Stimulated activated CD4-positive, alpha-beta T cell treated with anti-CD3 and anti-CD28 coated beads, Interleukin-12 subunit alpha, Interleukin-12 subunit beta, amount 100 ng/mL, for 48 hours (primary cell): Measurements from ENCODE around the gene MYO15B.
"Not testable (repeated sequence)": the region's sequence is repeated elsewhere in the genome, so short reads cannot be mapped to it uniquely, and the experiment has no call there.

Experiments used
- DNase-seq, 3 donors: peaks; one replicate each; pipeline ENCODE4 v3.0.0-alpha.2; 2020; ENCODE audit warnings: low read depth in 2 of 3, low spot score in 1 of 3

Gene MYO15B

GRCh38 chr17:75637143-75637538, 49.5 kb downstream of the MYO15B start:
- DNase-seq, result no peak

- DNase-seq, result no peak
Measured at GRCh38 chr17:75637551-75637950, 50.0 kb downstream of the MYO15B start.

DNA sequence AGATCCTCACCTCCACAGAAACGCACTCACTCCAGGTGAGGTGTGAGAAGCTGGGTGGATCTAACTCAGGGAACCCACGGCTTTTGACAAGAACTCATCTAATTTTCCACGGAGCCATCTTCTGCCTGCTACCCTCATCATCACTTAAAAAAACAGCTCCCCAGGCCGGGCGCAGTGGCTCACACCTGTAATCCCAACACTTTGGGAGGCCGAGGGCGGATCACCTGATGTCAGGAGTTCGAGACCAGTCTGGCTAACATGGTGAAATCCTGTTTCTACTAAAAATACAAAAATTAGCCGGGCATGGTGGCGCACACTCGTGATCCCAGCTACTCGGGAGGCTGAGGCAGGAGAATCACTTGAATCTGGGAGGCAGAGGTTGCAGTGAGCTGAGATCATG, 50.4 kb downstream of the MYO15B start:
- not testable (repeated sequence) for DNase-seq

- no peak for DNase-seq
Measured at GRCh38 chr17:75638893-75639292, 51.3 kb downstream of the MYO15B start.

DNA sequence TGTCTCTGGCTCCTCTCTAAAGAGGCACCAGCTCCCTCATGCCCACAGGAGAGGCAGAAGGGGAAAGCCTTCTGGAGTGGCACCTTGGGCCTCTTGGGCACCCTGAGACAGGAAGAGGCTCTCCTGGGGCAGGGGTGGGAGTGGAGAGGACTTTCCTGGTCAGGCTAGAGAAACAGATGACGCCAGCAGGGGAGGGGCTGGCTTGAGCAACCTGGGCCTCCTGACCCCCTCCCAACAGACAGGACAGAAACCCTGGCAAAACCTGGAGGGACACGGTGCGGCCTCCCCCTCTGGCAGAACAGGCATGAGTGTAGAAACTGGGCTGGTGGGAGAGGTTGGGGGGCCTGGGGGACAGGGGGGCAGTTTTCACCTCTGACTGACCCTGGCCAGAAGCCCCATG, 51.7 kb downstream of the MYO15B start:
- DNase-seq, result no peak

DNA sequence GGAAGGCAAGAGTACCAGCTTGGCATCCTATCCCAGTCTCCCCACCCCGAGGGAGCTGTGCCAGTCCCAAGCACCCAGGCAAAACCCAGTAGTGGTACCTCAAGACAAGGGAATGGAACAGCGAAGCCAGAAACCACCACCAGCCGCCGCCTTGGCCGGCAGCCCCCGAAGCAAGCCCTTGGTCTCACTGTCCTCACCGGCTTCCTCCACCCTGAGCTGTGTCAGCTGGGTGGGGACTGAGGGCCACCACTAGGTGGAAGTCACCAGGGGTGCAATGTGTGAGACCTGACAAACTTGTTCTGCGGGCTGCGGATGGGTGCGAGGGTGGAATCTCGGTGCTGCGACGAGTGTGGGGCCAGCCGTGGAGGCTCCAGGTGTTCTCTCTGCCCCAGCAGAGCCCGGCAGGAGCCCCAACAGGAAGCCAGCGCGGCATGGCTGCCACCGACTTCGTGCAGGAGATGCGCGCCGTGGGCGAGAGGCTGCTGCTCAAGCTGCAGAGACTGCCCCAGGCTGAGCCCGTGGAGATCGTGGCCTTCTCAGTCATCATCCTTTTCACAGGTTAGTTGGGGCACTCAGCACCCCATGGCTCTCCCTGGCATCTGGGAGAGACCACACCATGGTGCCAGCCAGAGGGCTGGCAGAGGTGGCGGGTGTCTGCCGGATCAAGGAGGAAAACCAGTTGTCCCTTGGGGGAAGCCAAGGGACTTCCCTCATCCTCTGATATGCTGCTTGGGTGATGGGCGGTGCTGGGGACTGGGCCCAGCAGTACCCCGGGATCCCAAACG, 52.4 kb downstream of the MYO15B start:
- DNase-seq, result no peak

DNA sequence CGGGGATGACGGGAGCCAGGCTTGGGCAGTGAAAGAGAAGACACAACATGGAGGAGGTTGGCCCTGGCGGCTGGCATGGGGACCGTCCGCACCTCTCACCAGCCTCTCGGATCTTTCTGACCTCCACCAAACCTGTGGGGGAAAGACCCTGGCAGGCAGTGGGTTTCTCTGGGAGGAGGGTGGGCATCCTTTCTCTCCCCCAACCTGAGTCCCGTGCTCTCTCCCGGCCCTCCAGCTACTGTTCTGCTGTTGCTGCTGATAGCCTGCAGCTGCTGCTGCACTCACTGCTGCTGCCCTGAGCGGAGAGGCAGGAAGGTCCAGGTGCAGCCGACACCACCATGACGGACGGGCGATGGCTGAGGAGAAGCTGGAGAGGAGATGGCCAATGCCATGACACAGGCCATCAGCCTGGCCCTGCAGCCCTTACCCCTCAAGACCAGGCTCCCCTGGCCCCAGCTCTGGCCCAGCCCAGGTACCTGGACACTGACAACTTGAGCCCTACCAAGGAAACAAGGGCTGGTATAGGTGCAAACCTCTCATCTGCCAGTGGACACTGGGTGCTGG, 53.0 kb downstream of the MYO15B start:
- no peak for DNase-seq

GRCh38 chr17:75641343-75641742, 53.7 kb downstream of the MYO15B start:
- no peak for DNase-seq

DNA sequence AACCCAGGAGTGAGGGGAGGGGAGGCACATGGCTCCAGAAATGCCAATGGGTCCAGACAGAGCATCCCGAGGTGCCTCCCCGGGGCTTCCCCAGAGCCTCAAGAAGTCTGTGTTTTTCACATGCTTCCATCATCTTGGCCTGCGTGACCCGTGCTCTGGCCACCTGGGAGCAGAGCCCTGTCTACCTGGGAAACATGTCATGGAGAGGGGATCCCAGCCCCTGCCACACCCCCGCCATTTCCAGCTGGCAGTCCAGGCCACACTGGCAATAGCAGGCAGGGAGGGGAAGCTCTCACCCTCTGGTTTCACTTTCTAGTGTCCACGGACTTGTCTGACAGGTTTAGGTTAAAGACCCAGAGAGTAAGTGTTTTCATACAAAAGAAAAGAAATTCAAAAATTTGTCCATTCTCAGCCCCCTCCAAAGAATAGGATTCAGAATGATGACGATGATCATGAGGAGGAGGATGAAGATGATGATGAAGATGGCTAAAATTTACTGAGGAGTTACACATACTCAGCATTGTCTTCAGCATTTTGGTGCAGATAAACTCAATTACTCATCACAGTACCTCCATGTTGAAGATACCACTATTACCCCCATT, 54.7 kb downstream of the MYO15B start:
- no peak for DNase-seq

DNA sequence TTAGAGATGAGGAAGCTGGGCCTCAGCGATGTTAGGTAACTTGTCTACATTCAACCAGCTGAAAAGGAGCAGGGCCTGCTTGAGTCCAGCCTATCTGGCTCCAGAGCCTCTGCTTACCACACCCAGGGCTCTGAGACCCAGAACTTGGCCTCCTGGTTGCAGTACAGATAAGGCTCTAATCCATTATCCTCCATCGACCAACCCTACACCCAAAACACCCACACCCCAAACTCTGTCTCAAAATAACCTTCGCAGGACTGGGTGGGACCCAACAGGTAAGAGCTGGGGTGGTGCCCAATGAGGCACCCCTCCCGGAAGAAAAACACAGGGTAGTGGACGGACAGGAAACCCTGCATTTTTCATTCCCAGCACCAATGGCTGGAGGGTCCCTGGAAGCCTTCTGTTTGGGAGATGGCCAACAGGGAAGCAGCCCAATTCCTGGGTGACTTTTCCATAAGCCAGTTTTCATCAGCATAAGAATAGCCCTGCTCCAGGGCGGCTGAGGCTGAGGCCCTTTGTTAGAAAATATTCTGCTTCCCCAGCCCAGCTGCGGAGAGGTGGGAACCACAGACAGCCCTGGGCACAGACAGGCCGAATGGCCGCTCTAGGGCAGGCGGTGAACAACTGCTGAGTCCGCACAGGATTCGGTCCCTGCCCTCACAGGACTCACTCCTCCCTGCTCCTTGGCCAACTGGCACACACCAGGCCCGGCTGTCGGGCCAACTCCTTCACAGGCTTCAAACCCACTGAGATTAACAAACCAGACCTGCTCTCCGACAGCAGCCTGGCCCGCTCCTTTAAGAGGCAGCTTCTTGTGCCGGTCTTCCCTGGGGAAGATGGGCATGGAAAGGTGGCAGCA, 55.4 kb downstream of the MYO15B start:
- DNase-seq, result no peak

- no peak for DNase-seq
Measured at GRCh38 chr17:75643643-75644017, 56.0 kb downstream of the MYO15B start.

GRCh38 chr17:75645501-75645888, 57.9 kb downstream of the MYO15B start:
- DNase-seq, result no peak

DNA sequence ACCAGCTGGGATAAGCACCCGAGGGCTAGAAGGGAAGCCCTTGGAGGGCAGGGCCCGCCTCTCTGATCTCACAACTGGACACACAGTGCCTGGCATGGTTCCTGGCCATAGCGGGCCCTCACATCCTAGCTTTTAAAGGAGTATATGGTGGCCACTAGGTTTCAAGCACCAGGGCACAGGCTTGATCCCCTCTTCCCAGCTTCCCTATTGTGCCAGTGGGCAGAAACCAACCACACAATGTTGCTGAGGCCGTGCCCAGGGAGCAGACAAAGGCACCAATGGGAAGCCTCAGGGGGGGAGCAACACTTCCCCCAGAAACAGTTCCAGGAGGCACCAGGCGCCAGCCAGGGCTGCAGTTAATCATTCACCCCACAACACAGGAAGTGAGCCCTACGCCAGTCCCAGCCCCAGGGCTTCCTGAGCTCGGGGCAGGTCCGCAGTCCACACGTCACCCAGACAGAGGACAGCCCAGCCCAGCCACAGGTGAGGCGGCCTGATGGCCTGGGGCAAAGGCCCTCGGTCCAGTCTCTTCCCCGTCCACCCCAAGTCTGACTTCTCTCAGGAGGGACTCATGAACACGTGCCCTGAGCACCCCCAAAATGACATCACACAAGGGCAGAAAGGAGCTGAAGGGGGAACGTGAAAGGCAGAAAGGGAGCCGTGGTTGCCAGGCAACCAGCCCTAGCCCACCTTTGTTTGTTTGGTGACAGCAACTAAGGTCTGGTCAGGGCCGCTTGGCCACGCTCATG, 58.5 kb downstream of the MYO15B start:
- DNase-seq, result no peak

DNA sequence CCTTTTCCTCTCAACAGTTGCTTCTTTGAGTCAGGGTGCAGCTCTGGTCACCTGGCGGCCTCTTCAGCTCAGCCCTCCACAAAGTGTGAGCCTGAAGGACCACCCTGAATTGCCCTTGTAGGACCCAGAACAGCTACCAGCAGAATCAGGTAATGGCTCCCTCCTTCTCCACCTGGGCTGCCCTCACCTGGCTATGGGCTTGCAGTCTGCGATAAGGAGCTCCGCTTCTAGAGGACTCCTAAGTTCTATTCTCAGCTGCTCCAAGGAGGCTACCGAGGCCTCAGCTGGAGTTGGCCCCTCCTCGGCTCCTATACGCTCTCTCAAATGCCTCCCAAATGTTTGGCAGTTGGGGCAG, 59.0 kb downstream of the MYO15B start:
- no peak for DNase-seq

DNA sequence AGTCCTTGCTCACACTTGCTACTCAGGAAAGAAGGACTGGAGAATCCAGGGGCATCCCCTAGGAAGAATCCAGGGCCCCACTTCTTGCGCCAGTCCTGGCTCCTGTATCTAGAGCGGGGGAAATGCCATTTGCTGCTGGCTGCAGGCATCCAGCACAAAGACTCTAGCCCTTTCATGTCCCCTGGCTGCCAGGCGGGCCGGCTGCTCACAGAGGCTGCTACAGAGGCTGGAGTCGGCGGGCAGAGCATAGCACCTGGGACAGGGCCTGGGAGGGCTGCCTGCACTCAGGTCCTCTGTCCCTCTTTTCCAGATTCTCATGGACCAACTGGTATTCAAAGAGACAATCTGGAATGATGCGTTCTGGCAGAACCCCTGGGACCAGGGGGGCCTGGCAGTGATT, 59.5 kb downstream of the MYO15B start:
- DNase-seq, result no peak

GRCh38 chr17:75647921-75648320, 60.3 kb downstream of the MYO15B start:
- DNase-seq, result no peak

DNA sequence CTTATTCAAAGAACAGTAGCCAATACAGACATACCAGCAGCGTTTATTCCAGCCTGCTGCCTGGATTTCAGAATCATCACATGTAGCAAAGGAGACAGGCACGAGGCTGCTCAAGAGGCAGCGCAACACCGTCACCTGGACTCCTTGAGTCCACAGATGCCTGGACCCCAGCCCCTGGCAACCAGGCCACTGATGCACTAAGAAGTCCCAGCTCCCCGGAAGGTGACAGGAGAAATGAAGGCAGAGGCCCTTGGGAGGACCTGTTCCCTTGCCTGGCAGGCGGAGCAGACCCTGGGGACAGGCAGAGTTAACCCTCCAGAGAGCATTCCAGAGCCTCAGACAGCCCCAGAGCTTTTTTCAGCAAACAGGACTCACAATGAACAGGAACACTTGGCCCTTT, 62.1 kb downstream of the MYO15B start:
- DNase-seq, result no peak

DNA sequence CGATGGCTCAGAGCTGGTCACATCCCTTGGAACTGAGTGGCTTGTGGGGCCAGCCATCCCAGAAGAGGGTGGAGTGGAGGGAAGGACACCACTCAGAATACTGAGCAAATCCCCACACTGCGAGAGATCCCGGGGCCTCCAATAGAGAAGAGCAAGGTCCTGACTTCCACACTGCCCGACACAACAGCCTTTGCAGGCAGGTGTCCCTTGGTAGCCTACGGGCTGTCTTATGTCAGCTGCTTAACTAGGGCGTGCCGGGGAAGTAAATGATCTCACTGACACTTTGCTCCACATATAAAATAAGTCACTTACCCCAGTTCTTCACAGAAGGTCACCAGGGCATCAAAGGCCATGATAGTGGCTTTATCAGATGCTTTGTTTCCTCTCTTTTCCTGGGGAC, 63.3 kb downstream of the MYO15B start:
- no peak for DNase-seq

DNA sequence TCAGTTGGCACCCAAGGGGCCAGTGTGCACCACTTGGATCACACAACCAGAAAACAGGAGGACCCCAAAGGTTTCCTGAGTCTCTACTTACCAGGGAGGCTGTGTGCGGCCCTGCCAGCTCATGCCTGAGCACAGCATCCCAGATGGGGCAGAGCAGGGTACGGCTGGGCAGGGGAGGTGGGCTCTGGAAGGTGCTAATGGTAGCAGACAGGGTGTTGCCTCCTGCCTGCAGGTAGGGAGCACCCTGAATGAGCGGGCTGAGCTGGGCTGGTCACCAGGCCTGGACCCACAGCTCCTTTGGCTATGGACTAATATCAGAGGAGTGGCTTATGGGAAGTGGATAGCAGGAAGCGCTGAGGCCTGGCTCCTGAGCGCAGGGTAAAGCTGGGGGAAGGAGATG, 64.7 kb downstream of the MYO15B start:
- DNase-seq, result no peak

DNA sequence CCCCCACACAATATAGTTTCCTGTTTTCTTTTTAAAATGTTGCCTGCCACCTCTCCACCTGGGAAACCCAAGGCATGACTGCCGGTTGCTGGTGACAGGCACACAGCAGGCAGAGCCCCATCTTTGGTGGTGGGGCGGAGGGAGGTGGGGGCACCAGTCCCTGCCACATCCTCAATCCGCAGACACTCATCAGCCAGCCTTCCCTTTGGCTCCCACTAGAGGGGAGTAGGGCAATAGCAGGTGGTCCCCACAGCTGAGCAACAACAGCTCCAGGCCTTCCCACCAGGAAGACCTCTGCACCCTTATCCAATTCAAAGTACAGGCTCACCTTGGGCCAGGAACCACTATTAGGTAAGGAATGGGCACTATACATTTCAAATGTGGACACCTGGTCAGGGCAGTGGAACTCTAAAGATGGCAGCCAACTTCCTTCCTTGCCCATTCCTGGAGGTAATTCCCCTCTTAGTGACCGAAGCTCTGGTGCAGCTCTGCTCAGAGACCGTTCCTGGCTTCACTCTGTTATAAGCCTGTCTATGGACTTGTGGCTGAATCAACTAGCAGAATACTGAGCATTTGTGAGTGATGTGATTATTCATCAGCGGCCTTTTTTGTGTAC, 65.4 kb downstream of the MYO15B start:
- peak in 1 of 3 donors; percentile 16 for DNase-seq

DNA sequence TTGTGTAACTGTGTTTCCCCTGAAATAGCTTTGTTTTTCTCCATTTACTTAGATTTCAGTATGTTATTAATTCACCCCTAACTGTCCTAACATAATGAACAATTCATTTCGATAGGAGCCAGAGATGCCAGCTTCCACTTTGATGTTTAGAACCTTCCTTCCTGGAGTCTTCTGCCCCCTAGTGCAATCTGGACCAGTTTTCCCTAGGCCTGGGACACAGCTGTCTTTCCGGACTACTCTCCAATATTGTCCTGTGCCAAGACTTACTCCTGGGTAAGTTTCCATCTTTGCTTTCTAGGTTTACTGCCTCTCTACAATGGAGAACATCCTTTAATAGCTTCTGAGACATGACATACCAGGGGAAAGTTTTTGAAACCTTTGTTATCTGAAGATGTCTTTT, 66.6 kb downstream of the MYO15B start:
- no peak for DNase-seq
